Fibroblast of lung (primary cell): ENCODE measurements around the gene ARFGAP3. TPM values are rescaled to one million over a fixed set of nuclear protein-coding genes. Genes with fewer than 3 reads are reported as not detected.

Source experiments
- DNase-seq, 2 donors: peaks; one replicate each; pipeline versions ENCODE4 v3.0.0 to v3.0.0-alpha.2; 2010; ENCODE audit warnings: low read depth in 2 of 2
- H2AFZ ChIP-seq: 2 replicates; pipeline ENCODE4 v1.5.1; 2012; ENCODE audit warnings: low read length, control low read depth, inconsistent platforms
- H3K27ac ChIP-seq: 2 replicates; pipeline ENCODE4 v1.5.1; 2011; ENCODE audit warnings: low read length, control low read depth; ENCODE audit not compliant: insufficient read depth
- H3K27me3 ChIP-seq: 2 replicates; pipeline ENCODE4 v1.5.1; 2011; ENCODE audit warnings: mild to moderate bottlenecking, low read length; ENCODE audit not compliant: control insufficient read depth, insufficient read depth
- H3K36me3 ChIP-seq: 2 replicates; pipeline ENCODE4 v1.5.1; 2011; ENCODE audit warnings: low read length; ENCODE audit not compliant: control insufficient read depth, insufficient read depth
- H3K4me1 ChIP-seq: 2 replicates; pipeline ENCODE4 v1.5.1; 2011; ENCODE audit warnings: low read length; ENCODE audit not compliant: control insufficient read depth, insufficient read depth; ENCODE audit errors: extremely low read depth
- H3K4me2 ChIP-seq: 2 replicates; pipeline ENCODE4 v1.5.1; 2011; ENCODE audit warnings: low read length, control low read depth; ENCODE audit not compliant: insufficient read depth; ENCODE audit errors: extremely low read depth
- H3K4me3 ChIP-seq, 4 experiments: fragments of 200-600 bp in 1 of 4; sonication (generic) in 1 of 4; replicated peaks in 1 of 4; 2 replicates each; pipeline ENCODE4 v1.5.1; 2011 to 2016; ENCODE audit warnings: low read length in 4 of 4, low read depth in 3 of 4, mild to moderate bottlenecking in 3 of 4, control low read depth in 2 of 4, inconsistent platforms in 1 of 4, mixed read lengths in 1 of 4; ENCODE audit not compliant: insufficient read depth in 1 of 4; ENCODE audit errors: control extremely low read depth in 1 of 4
- H3K79me2 ChIP-seq: 2 replicates; pipeline ENCODE4 v1.5.1; 2012; ENCODE audit warnings: mild to moderate bottlenecking, low read length, inconsistent platforms; ENCODE audit not compliant: control insufficient read depth, insufficient read depth
- H3K9ac ChIP-seq: 2 replicates; pipeline ENCODE4 v1.5.1; 2011; ENCODE audit warnings: mild to moderate bottlenecking, low read length, control low read depth; ENCODE audit not compliant: insufficient read depth
- H3K9me3 ChIP-seq: 2 replicates; pipeline ENCODE4 v1.5.1; 2012; ENCODE audit warnings: low read depth, low read length; ENCODE audit not compliant: control insufficient read depth, insufficient read depth
- H4K20me1 ChIP-seq: 2 replicates; pipeline ENCODE4 v1.5.1; 2011; ENCODE audit warnings: low read length; ENCODE audit not compliant: control insufficient read depth, insufficient read depth; ENCODE audit errors: extremely low read depth
- EZH2 ChIP-seq: IDR thresholded peaks from 2 replicates; pipeline ENCODE4 v1.5.1; 2012; ENCODE audit warnings: low read length, control low read depth, mild to moderate bottlenecking; ENCODE audit errors: missing control alignments
- polyA minus RNA-seq: library from RNA; depleted of rRNA, polyadenylated mRNA; stranded (reverse); fragments of >200 nt; gene quantifications from 2 replicates; pipeline ENCODE4 v1.2.3, GENCODE V29; 2011; ENCODE audit warnings: low replicate concordance
- polyA plus RNA-seq, 2 donors: library from polyadenylated mRNA; depleted of rRNA in 1 of 2; stranded (reverse) in 1 of 2; unstranded in 1 of 2; fragments of >200 nt; gene quantifications; 2 replicates each; pipeline ENCODE4 v1.2.1, GENCODE V29; 2011 to 2012; ENCODE audit warnings: missing spikeins in 1 of 2
- total RNA-seq: library from RNA; depleted of rRNA; stranded (reverse); fragments of >200 nt; gene quantifications from 2 replicates; pipeline ENCODE4 v1.2.1, GENCODE V29; 2014
- TF ChIP-seq, protein P1 (sequence below), 2 donors: IDR thresholded peaks in 1 of 2; conservative IDR thresholded peaks in 1 of 2; 1 replicate in 1 of 2; 2 replicates in 1 of 2; pipeline ENCODE4 v1.5.1; 2011 to 2012; ENCODE audit warnings: low read length in 2 of 2, control low read depth in 1 of 2, inconsistent platforms in 1 of 2, low read depth in 1 of 2, mild to moderate bottlenecking in 1 of 2

ARFGAP3 gene
- 60.1 and 62.1 TPM in 2 replicates for total RNA-seq
- polyA plus RNA-seq: 63.9 and 74.1 TPM in 2 replicates
- 45.3 and 48.9 TPM in 2 replicates for polyA plus RNA-seq (2012)
- polyA minus RNA-seq: 16.9 and 24.5 TPM in 2 replicates

- Histone ChIP-seq H3K79me2 (peaks cover 41% of the 10 kb centered on the region), H4K20me1 (no peaks in the 10 kb centered on the region), H3K4me2 (peak within 1 kb of the TSS; percentile 92), H3K27ac (peak within 1 kb of the TSS; percentile 94), H3K9ac (peak within 1 kb of the TSS; percentile 96), H3K27me3 (no peaks in the 10 kb centered on the region), H3K36me3 (no peaks in the 10 kb centered on the region), H2AFZ (peak within 1 kb of the TSS; percentile 82), H3K4me1 (no peaks in the 10 kb centered on the region), H3K4me3 (peak within 1 kb of the TSS; percentile 72 to 92 (median 90)), H3K9me3 (no peaks in the 10 kb centered on the region)
- DNase-seq: peak; percentile 89 to 91
- TF ChIP-seq, protein P1, sequence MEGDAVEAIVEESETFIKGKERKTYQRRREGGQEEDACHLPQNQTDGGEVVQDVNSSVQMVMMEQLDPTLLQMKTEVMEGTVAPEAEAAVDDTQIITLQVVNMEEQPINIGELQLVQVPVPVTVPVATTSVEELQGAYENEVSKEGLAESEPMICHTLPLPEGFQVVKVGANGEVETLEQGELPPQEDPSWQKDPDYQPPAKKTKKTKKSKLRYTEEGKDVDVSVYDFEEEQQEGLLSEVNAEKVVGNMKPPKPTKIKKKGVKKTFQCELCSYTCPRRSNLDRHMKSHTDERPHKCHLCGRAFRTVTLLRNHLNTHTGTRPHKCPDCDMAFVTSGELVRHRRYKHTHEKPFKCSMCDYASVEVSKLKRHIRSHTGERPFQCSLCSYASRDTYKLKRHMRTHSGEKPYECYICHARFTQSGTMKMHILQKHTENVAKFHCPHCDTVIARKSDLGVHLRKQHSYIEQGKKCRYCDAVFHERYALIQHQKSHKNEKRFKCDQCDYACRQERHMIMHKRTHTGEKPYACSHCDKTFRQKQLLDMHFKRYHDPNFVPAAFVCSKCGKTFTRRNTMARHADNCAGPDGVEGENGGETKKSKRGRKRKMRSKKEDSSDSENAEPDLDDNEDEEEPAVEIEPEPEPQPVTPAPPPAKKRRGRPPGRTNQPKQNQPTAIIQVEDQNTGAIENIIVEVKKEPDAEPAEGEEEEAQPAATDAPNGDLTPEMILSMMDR (conservative IDR thresholded peaks at IDR 0.05 in 1 of 2, IDR thresholded peaks at IDR 0.05 in 1 of 2; ENCODE audit: low read depth in 1 of 2, low read length in 2 of 2): no peak
- no peak for TF ChIP-seq EZH2
Measured at GRCh38 chr22:42856865-42857704, at the start of gene ARFGAP3. Gene ARFGAP3 (minus strand): TSS chr22:42857273. CDS start chr22:42857182, 91 bp downstream.

DNA sequence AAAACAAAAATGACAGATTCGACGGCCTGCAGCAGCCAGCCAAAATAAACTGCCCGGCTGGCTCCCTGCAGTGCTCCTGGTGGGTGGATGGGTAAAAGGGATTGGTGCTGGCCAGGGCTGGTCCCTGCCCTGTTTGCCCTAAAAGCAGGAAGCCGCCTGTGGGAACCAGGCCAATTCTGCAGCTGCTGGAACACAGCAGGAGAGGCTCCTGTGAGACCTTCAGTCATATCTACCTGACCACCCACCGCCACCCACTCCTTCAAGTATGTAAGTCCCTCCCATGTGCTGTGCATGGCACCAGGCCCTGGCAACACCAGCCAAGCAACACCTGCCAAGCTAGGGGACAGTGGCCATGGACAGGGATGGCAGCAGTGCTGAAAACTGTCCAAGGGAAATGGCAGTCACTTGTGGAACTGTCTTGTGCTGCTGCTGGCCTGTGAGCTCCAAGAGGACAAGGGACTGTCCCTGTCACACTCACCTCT is 48.7 kb upstream of the ARFGAP3 start:
- Histone ChIP-seq H4K20me1 (no peaks in the 10 kb centered on the region), H3K36me3 (peaks cover 3% of the 10 kb centered on the region), H3K79me2 (peaks cover 1% of the 10 kb centered on the region), H3K4me2 (no peak overlapping the region), H2AFZ (no peak overlapping the region), H3K4me1 (peaks cover 8% of the 10 kb centered on the region), H3K27ac (no peak overlapping the region), H3K9me3 (no peaks in the 10 kb centered on the region), H3K4me3 (no peak overlapping the region), H3K9ac (no peak overlapping the region), H3K27me3 (no peaks in the 10 kb centered on the region)
- TF ChIP-seq EZH2: no peak
- TF ChIP-seq, protein P1 (conservative IDR thresholded peaks at IDR 0.05 in 1 of 2, IDR thresholded peaks at IDR 0.05 in 1 of 2; ENCODE audit: low read depth in 1 of 2, low read length in 2 of 2): no peak
- DNase-seq: no peak

GRCh38 chr22:42905217-42905616 is 48.1 kb upstream of the ARFGAP3 start:
- DNase-seq: no peak
- Histone ChIP-seq H3K79me2 (peaks cover 1% of the 10 kb centered on the region), H3K9ac (no peak overlapping the region), H3K4me2 (no peak overlapping the region), H3K27me3 (no peaks in the 10 kb centered on the region), H3K9me3 (no peaks in the 10 kb centered on the region), H3K4me1 (peaks cover 8% of the 10 kb centered on the region), H3K36me3 (peaks cover 1% of the 10 kb centered on the region), H4K20me1 (no peaks in the 10 kb centered on the region), H3K27ac (no peak overlapping the region), H3K4me3 (no peak overlapping the region), H2AFZ (no peak overlapping the region)
- TF ChIP-seq, protein P1 (conservative IDR thresholded peaks at IDR 0.05 in 1 of 2, IDR thresholded peaks at IDR 0.05 in 1 of 2; ENCODE audit: low read depth in 1 of 2, low read length in 2 of 2): no peak
- TF ChIP-seq EZH2: no peak
